Panc1 (cell line): ENCODE measurements around the gene PEX10. TPM values are rescaled to one million over a fixed set of nuclear protein-coding genes. Genes with fewer than 3 reads are reported as not detected.

Experiments used
- ATAC-seq: fragments of 200-7000 bp; cut with Tn5 transposase; 2 replicates; pipeline ENCODE4 v1.9.1; 2020; ENCODE audit warnings: mild to moderate bottlenecking, moderate library complexity
- BruUV-seq: library from RNA; stranded (reverse); fragments of 400-500 nt; replicated peaks from 2 replicates; lab custom pipeline; 2021; lab: Mats Ljungman, UMichigan
- CTCF ChIA-PET: fragments of 300-600 bp; sonication (Branson Sonifier 250); formaldehyde crosslinking; loops from one replicate; lab custom pipeline; 2022; ENCODE audit warnings: antibody characterized with exemption; lab: Charles Lee
- POLR2A ChIA-PET: fragments of 300-600 bp; sonication (Branson Sonifier 250); formaldehyde crosslinking; loops from one replicate; lab custom pipeline; 2022; ENCODE audit warnings: antibody characterized with exemption; lab: Charles Lee
- DNase-seq: peaks from one replicate; pipeline ENCODE4 v3.0.0-alpha.2; 2010; ENCODE audit warnings: low read depth, low spot score
- H3K27ac ChIP-seq: 2 replicates; pipeline ENCODE4 v1.5.1; 2011; ENCODE audit warnings: mild to moderate bottlenecking, low read length, inconsistent platforms
- H3K27me3 ChIP-seq: fragments of 200-500 bp; sonication (Bioruptor generic); 2 replicates; pipeline ENCODE4 v1.6.0; 2014; ENCODE audit warnings: low read length, inconsistent platforms; ENCODE audit not compliant: control insufficient read depth, insufficient read depth
- H3K36me3 ChIP-seq: fragments of 200-500 bp; sonication (Bioruptor generic); 2 replicates; pipeline ENCODE4 v1.5.1; 2014; ENCODE audit warnings: inconsistent platforms, mild to moderate bottlenecking, low read length, moderate library complexity; ENCODE audit not compliant: control insufficient read depth, insufficient read depth
- H3K4me1 ChIP-seq: 2 replicates; pipeline ENCODE4 v1.5.1; 2011; ENCODE audit warnings: inconsistent platforms, mild to moderate bottlenecking, low read length, moderate library complexity; ENCODE audit not compliant: control insufficient read depth, insufficient read depth
- H3K4me3 ChIP-seq, 2 experiments: 2 replicates each; pipeline ENCODE4 v1.5.1; 2011 to 2012; ENCODE audit warnings: low read depth in 2 of 2, low read length in 2 of 2, mild to moderate bottlenecking in 2 of 2, inconsistent platforms in 1 of 2, moderate library complexity in 1 of 2
- H3K9me3 ChIP-seq: fragments of 200-500 bp; sonication (Bioruptor generic); 2 replicates; pipeline ENCODE4 v1.5.1; 2014; ENCODE audit warnings: low read depth, mild to moderate bottlenecking, inconsistent platforms, low read length, moderate library complexity; ENCODE audit not compliant: control insufficient read depth, insufficient read depth
- CTCF ChIP-seq: fragments of 450-650 bp; IDR thresholded peaks from 2 replicates; pipeline ENCODE4 v1.5.1; 2017; ENCODE audit warnings: mild to moderate bottlenecking
- POLR2AphosphoS5 ChIP-seq: IDR thresholded peaks from 2 replicates; pipeline ENCODE4 v1.6.1; 2012; ENCODE audit warnings: mild to moderate bottlenecking, low read depth, low read length, moderate library complexity
- REST ChIP-seq, 2 experiments: IDR thresholded peaks; 2 replicates each; pipeline ENCODE4 v1.6.1; 2011 to 2012; ENCODE audit warnings: low read depth in 2 of 2, control low read depth in 1 of 2, low read length in 1 of 2, mild to moderate bottlenecking in 1 of 2, moderate library complexity in 1 of 2; ENCODE audit not compliant: insufficient read depth in 1 of 2
- SIN3A ChIP-seq: IDR thresholded peaks from 2 replicates; pipeline ENCODE4 v1.6.1; 2012; ENCODE audit warnings: low read depth, mild to moderate bottlenecking, low read length, moderate library complexity, borderline replicate concordance; ENCODE audit not compliant: insufficient read depth
- TCF7L2 ChIP-seq: IDR thresholded peaks from 2 replicates; pipeline ENCODE4 v1.6.1; 2011; ENCODE audit warnings: mild to moderate bottlenecking, low read depth, low read length, inconsistent platforms
- in situ Hi-C: cut with HindIII; loops from 2 replicates; pipeline ENCODE4 v1.10.0; 2016; ENCODE audit warnings: low sequenced_read_pairs, low pct_unique_long_range_greater_than_20kb
- intact Hi-C: fragments of 100-400 bp; cut with micrococcal nuclease; formaldehyde crosslinking; loops from one replicate; pipeline ENCODE4 v1.10.0; 2022; ENCODE audit not compliant: unreplicated experiment
- total RNA-seq: library from RNA; stranded (reverse); gene quantifications from one replicate; pipeline ENCODE4 v1.2.1, GENCODE V29; 2021; ENCODE audit not compliant: unreplicated experiment

The PEX10 gene
- total RNA-seq, 1 experiment from 2014 or later, result 49.8 TPM

- Histone ChIP-seq H3K27ac (no peak overlapping the region), H3K4me3 (no peak overlapping the region), H3K4me1 (peaks cover 26% of the 10 kb centered on the region), H3K9me3 (no peaks in the 10 kb centered on the region), H3K27me3 (no peaks in the 10 kb centered on the region), H3K36me3 (no peaks in the 10 kb centered on the region; the same call in 1 of the 2 replicates)
- in situ Hi-C loops (loop anchor here (10.0 kb wide), 1 partner anchor 195 kb away; the partner anchor contains the start of gene FAAP20), intact Hi-C loops (no loop called here)
- ATAC-seq, result no peak
- POLR2A ChIA-PET, result no interaction called here
- no peak for DNase-seq
- CTCF ChIA-PET, result no interaction called here
- TF ChIP-seq POLR2AphosphoS5 (no peak), CTCF (no peak), SIN3A (no peak), TCF7L2 (no peak), REST (IDR thresholded peaks at IDR 0.05; ENCODE audit: insufficient read depth in 1 of 2, low read depth in 2 of 2, low read length in 1 of 2) (no peak)
- BruUV-seq, result no TSS peak
Observed at GRCh38 chr1:2389644-2390043, 22.7 kb downstream of the PEX10 start.

GRCh38 chr1:2388004-2388913 is 24.1 kb downstream of the PEX10 start:
- CTCF ChIA-PET, result no interaction called here
- no peaks in the 10 kb centered on the region; the same call in 1 of the 2 replicates for H3K36me3 ChIP-seq
- DNase-seq (no peak), ATAC-seq (no peak)
- H3K9me3 ChIP-seq, result no peaks in the 10 kb centered on the region
- no peaks in the 10 kb centered on the region for H3K27me3 ChIP-seq
- POLR2A ChIA-PET, result no interaction called here
- H3K27ac ChIP-seq, result no peak overlapping the region
- peaks cover 17% of the 10 kb centered on the region for H3K4me1 ChIP-seq
- TF ChIP-seq TCF7L2 (no peak), SIN3A (no peak), POLR2AphosphoS5 (no peak)
- BruUV-seq, result no TSS peak
- intact Hi-C loops (no loop called here), in situ Hi-C loops (no loop called here)
- no peak overlapping the region for H3K4me3 ChIP-seq
